Body of pancreas (tissue), 4 donors: Measurements from ENCODE around the gene C1QTNF8. TPM values are rescaled to one million over a fixed set of nuclear protein-coding genes. Genes with fewer than 3 reads are reported as not detected.

Experiments
- ATAC-seq: fragments of 150-250 bp; one replicate; pipeline ENCODE4 v1.9.1; 2016
- DNase-seq, 4 donors: peaks; one replicate each; pipeline ENCODE4 v3.0.0-alpha.2; 2019
- H3K27ac ChIP-seq, 4 donors: fragments of 200-600 bp; sonication (generic); 1 replicate in 3 of 4; 2 replicates in 1 of 4; pipeline versions ENCODE4 v1.5.1 to v1.6.1; 2016 to 2019; ENCODE audit warnings: mild to moderate bottlenecking in 1 of 4, mixed read lengths in 1 of 4, moderate library complexity in 1 of 4
- H3K27me3 ChIP-seq, 2 donors: fragments of 200-600 bp; sonication (generic); one replicate each; pipeline ENCODE4 v1.6.0; 2016; ENCODE audit warnings: mild to moderate bottlenecking in 1 of 2
- H3K36me3 ChIP-seq, 2 donors: fragments of 200-600 bp; sonication (generic); replicated peaks in 1 of 2; 2 replicates each; pipeline ENCODE4 v1.5.1; 2016; ENCODE audit warnings: low read depth in 2 of 2; ENCODE audit not compliant: insufficient read depth in 1 of 2
- H3K4me1 ChIP-seq: fragments of 200-600 bp; sonication (generic); one replicate; pipeline ENCODE4 v1.6.0; 2016
- H3K4me3 ChIP-seq, 2 donors: fragments of 200-600 bp; sonication (generic); 1 replicate in 1 of 2; 2 replicates in 1 of 2; pipeline ENCODE4 v1.5.1; 2016 to 2019
- H3K9me3 ChIP-seq, 3 donors: fragments of 200-600 bp; sonication (generic); 1 replicate in 2 of 3; 2 replicates in 1 of 3; pipeline ENCODE4 v1.5.1; 2016
- CTCF ChIP-seq, 7 experiments: fragments of 450-650 bp in 4 of 7; fragments of 200-600 bp in 3 of 7; sonication (generic) in 3 of 7; IDR thresholded peaks; one replicate each; pipeline ENCODE4 v1.5.1; 2016 to 2019; ENCODE audit warnings: antibody characterized with exemption in 7 of 7
- POLR2A ChIP-seq, 3 donors: fragments of 450-650 bp; IDR thresholded peaks; one replicate each; pipeline ENCODE4 v1.6.1; 2016; ENCODE audit warnings: antibody characterized with exemption in 3 of 3, mild to moderate bottlenecking in 2 of 3
- WGBS, 2 donors: methylation state at CpG; one replicate each; pipeline ENCODE4 v1.1.5; 2017; 5-methylcytosine and 5-hydroxymethylcytosine counted together
- intact Hi-C: fragments of 100-400 bp; cut with DNase I; formaldehyde crosslinking; loops from one replicate; pipeline ENCODE4 v1.15.1; 2023
- total RNA-seq, 2 donors: library from RNA; depleted of rRNA; stranded (reverse); fragments of >200 nt; gene quantifications; one replicate each; pipeline ENCODE4 v1.1.0, GENCODE V29; 2016

Gene C1QTNF8
- total RNA-seq, 2 donors from 2014 or later, result not detected

- intact Hi-C loops, result no loop called here
- no peaks in the 10 kb centered on the region for H3K36me3 ChIP-seq
- H3K27me3 ChIP-seq, result peaks cover 0 to 19% of the 10 kb centered on the region in 2 donors
- no peak overlapping the region for H3K4me3 ChIP-seq
- peak; percentile 75 to 91 (median 83) for TF ChIP-seq CTCF (IDR thresholded peaks at IDR 0.05)
- no peak for TF ChIP-seq POLR2A (IDR thresholded peaks at IDR 0.05)
- 0 to 17% methylated on average over 12 to 32 of the region's 33 CpGs for WGBS, 2 donors
- peak; percentile 18 for ATAC-seq
- DNase-seq, result peak; percentile 36 to 66 (median 54)
- H3K27ac ChIP-seq, result no peak overlapping the region
- peaks cover 5% of the 10 kb centered on the region for H3K4me1 ChIP-seq
- H3K9me3 ChIP-seq, result no peaks in the 10 kb centered on the region
Observed at GRCh38 chr16:1057252-1057932, 38.7 kb downstream of the C1QTNF8 start.

- peaks cover 5% of the 10 kb centered on the region for H3K4me1 ChIP-seq
- H3K4me3 ChIP-seq, result no peak overlapping the region
- no peak overlapping the region for H3K27ac ChIP-seq
- H3K9me3 ChIP-seq, result no peaks in the 10 kb centered on the region
- intact Hi-C loops, result no loop called here
- no peak for ATAC-seq
- DNase-seq, result no peak
- TF ChIP-seq POLR2A (IDR thresholded peaks at IDR 0.05) (no peak), CTCF (IDR thresholded peaks at IDR 0.05) (no peak)
- peaks cover 0 to 19% of the 10 kb centered on the region in 2 donors for H3K27me3 ChIP-seq
- H3K36me3 ChIP-seq, result no peaks in the 10 kb centered on the region
- 59 to 66% methylated on average over 4 to 7 of the region's 8 CpGs for WGBS, 2 donors
Observed at GRCh38 chr16:1056196-1056595, 39.8 kb downstream of the C1QTNF8 start.

- intact Hi-C loops, result no loop called here
- no peak overlapping the region for H3K4me3 ChIP-seq
- H3K4me1 ChIP-seq, result peaks cover 5% of the 10 kb centered on the region
- DNase-seq (no peak), ATAC-seq (no peak)
- H3K36me3 ChIP-seq, result no peaks in the 10 kb centered on the region
- H3K27ac ChIP-seq, result no peak overlapping the region
- WGBS, 2 donors, result 74 to 75% methylated on average over 7 to 10 of the region's 13 CpGs
- TF ChIP-seq CTCF (IDR thresholded peaks at IDR 0.05) (no peak), POLR2A (IDR thresholded peaks at IDR 0.05) (no peak)
- H3K9me3 ChIP-seq, result no peaks in the 10 kb centered on the region
- peaks cover 0 to 19% of the 10 kb centered on the region in 2 donors for H3K27me3 ChIP-seq
Observed at GRCh38 chr16:1055557-1055924, 40.5 kb downstream of the C1QTNF8 start.

GRCh38 chr16:1054660-1055556 is 41.1 kb downstream of the C1QTNF8 start:
- ATAC-seq, result peak; percentile 79
- Histone ChIP-seq H3K4me1 (peaks cover 5% of the 10 kb centered on the region), H3K9me3 (no peaks in the 10 kb centered on the region), H3K27me3 (peaks cover 0 to 19% of the 10 kb centered on the region in 2 donors), H3K27ac (no peak overlapping the region), H3K4me3 (no peak overlapping the region), H3K36me3 (no peaks in the 10 kb centered on the region)
- DNase-seq, result peak; percentile 68 to 81 (median 72)
- 18% methylated on average over 30 of the region's 34 CpGs; no CpG with 5 or more reads in 1 of the 2 donors for WGBS, 2 donors
- intact Hi-C loops, result loop anchor here (5.0 kb wide), 2 partner anchors 238 to 343 kb away; no protein-coding TSS in a partner anchor
- peak; percentile 74 to 86 (median 82) for TF ChIP-seq CTCF (IDR thresholded peaks at IDR 0.05)
- no peak for TF ChIP-seq POLR2A (IDR thresholded peaks at IDR 0.05)
